GM12873 (cell line): ENCODE results near the gene CEP85.

Experiments
- TF ChIP-seq, protein P1 (sequence below): IDR thresholded peaks from 2 replicates; pipeline ENCODE4 v1.5.1; 2012; ENCODE audit warnings: low read depth, mild to moderate bottlenecking, moderate library complexity, low read length, control low read depth; ENCODE audit not compliant: insufficient read depth; ENCODE audit errors: missing control alignments

CEP85 gene

DNA sequence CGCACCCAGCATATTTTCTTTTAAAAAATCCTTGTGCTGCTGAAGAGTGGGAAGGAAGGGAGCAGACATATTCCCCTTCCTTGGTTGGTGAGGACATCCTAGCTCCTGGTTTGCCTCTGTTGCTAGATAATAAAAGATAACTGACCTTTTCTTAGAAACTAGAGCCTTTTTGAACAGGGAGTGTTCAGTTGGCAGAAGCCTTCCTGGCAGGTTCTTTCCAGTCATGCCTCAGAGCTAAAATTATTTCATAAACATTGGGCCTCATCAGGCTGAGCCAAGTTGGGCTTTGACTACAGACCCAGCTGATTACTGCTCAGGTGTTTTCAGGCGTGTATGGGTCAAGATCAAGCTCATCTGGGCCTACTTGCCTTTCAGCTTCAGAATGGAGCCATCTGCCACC lies 23.2 kb downstream of the CEP85 start:
- TF ChIP-seq, protein P1, sequence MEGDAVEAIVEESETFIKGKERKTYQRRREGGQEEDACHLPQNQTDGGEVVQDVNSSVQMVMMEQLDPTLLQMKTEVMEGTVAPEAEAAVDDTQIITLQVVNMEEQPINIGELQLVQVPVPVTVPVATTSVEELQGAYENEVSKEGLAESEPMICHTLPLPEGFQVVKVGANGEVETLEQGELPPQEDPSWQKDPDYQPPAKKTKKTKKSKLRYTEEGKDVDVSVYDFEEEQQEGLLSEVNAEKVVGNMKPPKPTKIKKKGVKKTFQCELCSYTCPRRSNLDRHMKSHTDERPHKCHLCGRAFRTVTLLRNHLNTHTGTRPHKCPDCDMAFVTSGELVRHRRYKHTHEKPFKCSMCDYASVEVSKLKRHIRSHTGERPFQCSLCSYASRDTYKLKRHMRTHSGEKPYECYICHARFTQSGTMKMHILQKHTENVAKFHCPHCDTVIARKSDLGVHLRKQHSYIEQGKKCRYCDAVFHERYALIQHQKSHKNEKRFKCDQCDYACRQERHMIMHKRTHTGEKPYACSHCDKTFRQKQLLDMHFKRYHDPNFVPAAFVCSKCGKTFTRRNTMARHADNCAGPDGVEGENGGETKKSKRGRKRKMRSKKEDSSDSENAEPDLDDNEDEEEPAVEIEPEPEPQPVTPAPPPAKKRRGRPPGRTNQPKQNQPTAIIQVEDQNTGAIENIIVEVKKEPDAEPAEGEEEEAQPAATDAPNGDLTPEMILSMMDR, result no peak

DNA sequence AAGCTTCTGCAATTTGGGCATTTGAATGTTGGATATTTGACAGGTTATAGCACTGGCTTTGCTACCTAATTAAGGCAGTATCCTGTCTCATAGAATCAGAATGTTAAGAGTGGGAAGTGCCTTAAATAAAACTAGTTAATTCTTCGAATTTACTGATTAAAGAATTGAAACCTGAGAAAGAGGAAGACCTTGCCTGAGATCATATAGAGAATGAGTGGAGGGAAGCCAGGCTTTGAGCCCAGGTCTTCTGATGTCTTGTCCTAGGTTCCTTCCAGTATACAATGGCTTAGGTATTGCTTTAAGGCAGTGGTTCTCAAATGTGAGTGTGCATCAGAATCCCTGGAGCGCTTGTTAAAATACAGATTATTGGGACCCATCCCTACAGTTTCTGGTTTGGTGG lies 25.0 kb downstream of the CEP85 start:
- TF ChIP-seq, protein P1, result no peak

DNA sequence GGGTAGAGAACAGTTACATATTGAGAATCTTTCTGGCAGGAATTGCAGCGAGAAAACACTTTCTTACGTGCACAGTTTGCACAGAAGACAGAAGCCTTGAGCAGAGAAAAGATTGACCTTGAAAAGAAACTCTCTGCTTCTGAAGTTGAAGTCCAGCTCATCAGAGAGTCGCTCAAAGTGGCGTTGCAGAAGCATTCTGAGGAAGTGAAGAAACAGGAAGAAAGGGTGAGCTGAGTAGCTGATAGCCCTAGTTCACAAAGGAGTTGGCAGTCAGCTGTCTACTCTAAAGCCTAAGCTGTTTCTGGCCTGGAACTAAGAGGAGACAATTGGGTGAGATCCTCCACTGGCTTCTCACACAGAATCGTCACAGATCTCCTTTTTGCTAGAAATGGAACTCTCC lies 25.6 kb downstream of the CEP85 start:
- TF ChIP-seq, protein P1, result no peak

DNA sequence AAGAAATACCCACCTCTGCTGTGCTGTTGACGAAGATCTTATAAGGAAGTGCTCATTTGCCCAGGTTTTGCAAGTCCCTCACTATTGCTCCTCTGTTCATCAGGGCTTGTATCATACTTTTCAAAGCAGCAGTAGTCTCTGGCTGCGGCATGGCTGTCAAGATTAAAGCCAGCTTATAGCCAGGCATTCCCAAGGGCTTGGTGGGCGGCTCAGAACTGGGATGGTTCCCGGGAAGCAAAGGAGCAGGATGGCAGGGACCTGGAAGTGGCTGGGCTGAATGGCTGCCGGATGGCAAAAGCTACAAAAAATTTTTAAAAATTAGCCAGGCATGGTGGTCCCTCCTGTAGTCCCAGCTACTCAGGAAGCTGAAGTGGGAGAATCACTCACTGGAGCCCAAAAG lies 29.2 kb downstream of the CEP85 start:
- TF ChIP-seq, protein P1, result no peak

DNA sequence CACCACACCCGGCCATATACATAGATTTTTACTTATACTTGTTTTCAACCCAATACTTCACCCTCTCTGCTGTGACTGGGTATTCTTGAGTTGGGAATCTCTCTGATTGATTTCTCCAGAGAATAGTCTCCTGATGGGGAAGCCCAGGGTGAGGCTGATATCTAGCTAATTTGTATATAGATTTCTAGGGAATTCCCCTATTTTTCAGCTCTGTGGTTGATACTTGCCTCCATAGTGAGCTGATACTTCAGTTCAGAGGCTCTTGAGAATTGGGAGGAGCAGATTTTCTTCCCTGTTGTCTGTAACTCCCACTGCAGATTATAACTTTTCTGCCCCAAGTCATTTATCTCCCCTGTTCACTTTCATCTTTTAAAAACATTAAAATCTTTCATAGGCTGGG lies 31.4 kb downstream of the CEP85 start:
- TF ChIP-seq, protein P1, result no peak

DNA sequence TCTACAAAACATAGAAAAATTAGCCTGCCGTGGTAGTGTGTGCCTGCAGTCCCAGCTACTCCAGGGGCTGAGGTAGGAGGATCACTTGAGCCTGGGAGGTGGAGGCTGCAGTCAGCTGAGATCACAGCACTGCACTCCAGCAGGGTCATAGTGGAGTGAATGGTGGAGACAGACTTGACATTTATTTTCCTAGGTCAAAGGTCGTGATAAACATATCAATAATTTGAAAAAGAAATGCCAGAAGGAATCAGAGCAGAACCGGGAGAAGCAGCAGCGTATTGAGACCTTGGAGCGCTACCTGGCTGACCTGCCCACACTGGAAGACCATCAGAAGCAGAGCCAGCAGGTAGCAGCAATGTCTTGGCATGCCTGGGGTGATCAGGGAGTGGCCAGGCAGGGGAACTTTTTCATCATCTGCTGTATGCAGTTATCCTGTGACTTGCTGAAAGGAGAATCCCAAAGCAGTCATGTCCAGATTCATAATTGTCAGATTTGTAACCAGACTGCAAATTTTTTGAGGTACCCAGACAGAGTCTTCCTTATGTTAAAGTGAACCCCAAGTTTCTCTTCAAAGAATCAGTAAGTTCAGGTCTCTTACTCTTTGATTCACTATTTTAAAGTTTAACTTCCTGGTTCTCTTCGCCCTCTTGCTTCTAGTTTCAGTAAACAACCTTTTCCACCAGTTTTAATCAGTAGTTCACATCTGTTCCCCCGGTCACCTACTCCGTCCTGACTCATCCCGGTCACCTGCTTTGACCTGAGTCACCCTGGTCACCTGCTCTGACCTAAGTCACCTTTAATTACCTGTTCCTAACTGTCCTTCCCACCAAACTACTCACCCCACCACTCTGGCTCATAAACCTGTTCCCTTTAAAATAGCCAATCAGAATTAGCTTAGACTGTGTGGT lies 34.5 kb downstream of the CEP85 start:
- TF ChIP-seq, protein P1, result no peak

DNA sequence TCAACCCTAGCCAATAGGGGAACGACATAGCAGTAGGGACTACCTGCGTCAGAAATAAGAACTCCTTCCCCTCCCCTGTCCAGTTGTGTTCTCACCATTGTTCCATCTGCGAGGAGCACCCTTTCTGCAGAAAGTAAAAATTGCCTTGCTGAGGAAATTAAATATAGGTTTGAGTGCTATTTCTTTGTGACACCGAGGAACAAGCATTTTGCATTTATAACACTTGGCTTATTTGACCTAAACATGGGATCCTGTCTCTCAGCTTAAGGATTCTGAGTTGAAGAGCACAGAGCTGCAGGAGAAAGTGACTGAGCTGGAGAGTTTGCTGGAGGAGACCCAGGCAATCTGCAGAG lies 35.2 kb downstream of the CEP85 start:
- TF ChIP-seq, protein P1, result no peak
